GM12878 (cell line): ENCODE results near the gene CXCL9. TPM values are rescaled to one million over a fixed set of nuclear protein-coding genes. Genes with fewer than 3 reads are reported as not detected.

Experiments
- ATAC-seq: fragments of 200-7000 bp; cut with Tn5 transposase; 3 replicates; pipeline ENCODE4 v1.9.1; 2020; ENCODE audit warnings: mild to moderate bottlenecking, moderate library complexity
- BruUV-seq: library from RNA; stranded (reverse); fragments of 400-500 nt; replicated peaks from 2 replicates; lab custom pipeline; 2021; lab: Mats Ljungman, UMichigan
- CTCF ChIA-PET: fragments of 300-600 bp; sonication (Branson Sonifier 250); formaldehyde crosslinking; extraction: SDS; loops from one replicate; lab custom pipeline; 2021; ENCODE audit warnings: inconsistent platforms; lab: Yijun Ruan, JAX
- POLR2A ChIA-PET: fragments of 350-600 bp; formaldehyde crosslinking; extraction: SDS; loops from one replicate; lab custom pipeline; 2021; ENCODE audit warnings: inconsistent platforms; lab: Charles Lee
- RAD21 ChIA-PET: fragments of 300-600 bp; sonication (Branson Sonifier 250); formaldehyde crosslinking; loops from one replicate; lab custom pipeline; 2023; ENCODE audit warnings: antibody characterized with exemption; ENCODE audit not compliant: unreplicated experiment; lab: Charles Lee
- SMC1A ChIA-PET: fragments of 300-600 bp; sonication (Branson Sonifier 250); formaldehyde crosslinking; loops from one replicate; lab custom pipeline; 2023; ENCODE audit not compliant: unreplicated experiment, uncharacterized antibody; lab: Charles Lee
- DNase-seq: peaks from one replicate; pipeline ENCODE4 v3.0.0-alpha.2; 2011; ENCODE audit warnings: low read depth, low spot score
- FAIRE-seq: peaks from 3 replicates; lab custom pipeline; 2011; peaks lifted over from hg19 to GRCh38; lab: Jason Lieb, UNC
- H2AFZ ChIP-seq: 2 replicates; pipeline ENCODE4 v1.6.0; 2011; ENCODE audit warnings: low read depth, low read length, control low read depth; ENCODE audit not compliant: control insufficient read depth
- H3K27ac ChIP-seq: 2 replicates; pipeline ENCODE4 v1.5.1; 2011; ENCODE audit warnings: control low read depth; ENCODE audit not compliant: control insufficient read depth, insufficient read depth
- H3K27me3 ChIP-seq, 2 experiments: replicated peaks in 1 of 2; 2 replicates each; pipeline versions ENCODE4 v1.6.0 to v1.6.1; 2011; ENCODE audit warnings: low read length in 1 of 2; ENCODE audit not compliant: control insufficient read depth in 2 of 2, insufficient read depth in 2 of 2
- H3K36me3 ChIP-seq, 2 experiments: 2 replicates each; pipeline ENCODE4 v1.5.1; 2011; ENCODE audit warnings: low read length in 1 of 2; ENCODE audit not compliant: control insufficient read depth in 2 of 2, insufficient read depth in 2 of 2
- H3K4me1 ChIP-seq: 2 replicates; pipeline ENCODE4 v1.6.1; 2011; ENCODE audit warnings: mild to moderate bottlenecking, low read length, moderate library complexity, mixed read lengths; ENCODE audit not compliant: control insufficient read depth, insufficient read depth
- H3K4me2 ChIP-seq: 2 replicates; pipeline ENCODE4 v1.6.0; 2011; ENCODE audit warnings: control low read depth; ENCODE audit not compliant: control insufficient read depth, insufficient read depth
- H3K4me3 ChIP-seq: fragments of 200-600 bp; sonication (generic); 2 replicates; pipeline ENCODE4 v1.5.1; 2016
- H3K79me2 ChIP-seq: 2 replicates; pipeline ENCODE4 v1.6.0; 2011; ENCODE audit warnings: low read length; ENCODE audit not compliant: control insufficient read depth, insufficient read depth
- H3K9ac ChIP-seq: 2 replicates; pipeline ENCODE4 v1.8.0; 2011; ENCODE audit warnings: low read length, control low read depth, mixed read lengths; ENCODE audit not compliant: control insufficient read depth, insufficient read depth
- H3K9me3 ChIP-seq: replicated peaks from 3 replicates; pipeline ENCODE4 v1.5.1; 2011; ENCODE audit warnings: mild to moderate bottlenecking, low read length; ENCODE audit not compliant: control insufficient read depth, insufficient read depth
- H4K20me1 ChIP-seq: 2 replicates; pipeline ENCODE4 v1.6.0; 2011; ENCODE audit not compliant: control insufficient read depth, insufficient read depth
- BHLHE40 ChIP-seq, 2 experiments: fragments of 450-650 bp in 1 of 2; IDR thresholded peaks; 2 replicates each; pipeline ENCODE4 v1.6.1; 2011 to 2017; ENCODE audit warnings: low read depth in 2 of 2, borderline replicate concordance in 1 of 2, improper control_type of control experiment in 1 of 2, low read length in 1 of 2, mild to moderate bottlenecking in 1 of 2
- CEBPB ChIP-seq, 2 experiments: fragments of 150-350 bp in 1 of 2; IDR thresholded peaks; 2 replicates each; pipeline ENCODE4 v1.6.1; 2012 to 2014; ENCODE audit warnings: low read depth in 2 of 2, low read length in 2 of 2, borderline replicate concordance in 1 of 2, inconsistent platforms in 1 of 2
- FOS ChIP-seq: IDR thresholded peaks from 3 replicates; pipeline ENCODE4 v1.6.1; 2011; ENCODE audit warnings: borderline replicate concordance; ENCODE audit not compliant: insufficient read length; ENCODE audit errors: extremely low read depth
- IRF3 ChIP-seq: fragments of 450-650 bp; IDR thresholded peaks from 2 replicates; pipeline ENCODE4 v1.6.1; 2014; ENCODE audit warnings: mild to moderate bottlenecking
- KAT2A ChIP-seq: conservative IDR thresholded peaks from 2 replicates; pipeline ENCODE4 v1.6.1; 2011; ENCODE audit warnings: low read depth, low read length; ENCODE audit not compliant: control insufficient read depth
- MYB ChIP-seq: fragments of 150-350 bp; IDR thresholded peaks from 2 replicates; pipeline ENCODE4 v1.6.1; 2014; ENCODE audit warnings: mild to moderate bottlenecking, low read depth, low read length, borderline replicate concordance
- NBN ChIP-seq: fragments of 450-650 bp; IDR thresholded peaks from 2 replicates; pipeline ENCODE4 v1.6.1; 2016
- NFYB ChIP-seq: IDR thresholded peaks from 2 replicates; pipeline ENCODE4 v1.6.1; 2011; ENCODE audit warnings: low read depth, mild to moderate bottlenecking, low read length, improper control_type of control experiment, moderate library complexity; ENCODE audit not compliant: insufficient read depth
- POLR2AphosphoS5 ChIP-seq: IDR thresholded peaks from 2 replicates; pipeline ENCODE4 v1.6.1; 2011; ENCODE audit warnings: mild to moderate bottlenecking, low read length, inconsistent platforms
- PRDM15 ChIP-seq: fragments of 450-650 bp; formaldehyde crosslinking; IDR thresholded peaks from 2 replicates; pipeline ENCODE4 v1.4.0; 2020; ENCODE audit warnings: mild to moderate bottlenecking, moderate library complexity
- RCOR1 ChIP-seq: conservative IDR thresholded peaks from 2 replicates; pipeline ENCODE4 v1.6.1; 2012; ENCODE audit warnings: low read depth, low read length, improper control_type of control experiment
- RFX5 ChIP-seq: IDR thresholded peaks from 2 replicates; pipeline ENCODE4 v1.6.1; 2011; ENCODE audit warnings: low read depth, low read length, improper control_type of control experiment
- SIN3A ChIP-seq: IDR thresholded peaks from 2 replicates; pipeline ENCODE4 v1.6.1; 2012; ENCODE audit warnings: low read depth, low read length, improper control_type of control experiment
- SMAD1 ChIP-seq: fragments of 450-650 bp; IDR thresholded peaks from 2 replicates; pipeline ENCODE4 v1.6.1; 2018; ENCODE audit warnings: mild to moderate bottlenecking, low read depth; ENCODE audit not compliant: partially characterized antibody
- SMARCA5 ChIP-seq: fragments of 450-650 bp; IDR thresholded peaks from 2 replicates; pipeline ENCODE4 v1.6.1; 2017; ENCODE audit warnings: mild to moderate bottlenecking
- USF1 ChIP-seq: IDR thresholded peaks from 2 replicates; pipeline ENCODE4 v1.6.1; 2011; ENCODE audit warnings: borderline replicate concordance, low read depth, mild to moderate bottlenecking, moderate library complexity, mixed read lengths, low read length; ENCODE audit not compliant: insufficient read depth; ENCODE audit errors: extremely low read length
- ZNF274 ChIP-seq: IDR thresholded peaks from one replicate; pipeline ENCODE4 v1.8.0; 2011; ENCODE audit not compliant: insufficient read length, insufficient read depth
- ZNF622 ChIP-seq: fragments of 450-650 bp; IDR thresholded peaks from 2 replicates; pipeline ENCODE4 v1.6.1; 2017; ENCODE audit warnings: mild to moderate bottlenecking, inconsistent platforms
- WGBS: methylation state at CpG from one replicate; pipeline ENCODE4 v1.1.6; 2016; ENCODE audit warnings: low lambda C conversion rate; ENCODE audit not compliant: insufficient replicate concordance, insufficient coverage; ENCODE audit errors: missing lambda C conversion rate; 5-methylcytosine and 5-hydroxymethylcytosine counted together
- in situ Hi-C: fragments of 300-500 bp; cut with MboI; formaldehyde crosslinking; loops from 9 replicates; pipeline ENCODE4 v1.14.3; 2018; ENCODE audit warnings: mixed read lengths
- intact Hi-C: fragments of 100-400 bp; cut with micrococcal nuclease; formaldehyde crosslinking; loops from one replicate; pipeline ENCODE4 v1.14.2; 2022; ENCODE audit not compliant: unreplicated experiment
- polyA plus RNA-seq, 11 experiments: library from polyadenylated mRNA; depleted of rRNA in 4 of 11; unstranded in 6 of 11; stranded (reverse) in 5 of 11; fragments of >200 nt; fragmentation: Nextera tagmentation in 4 of 11; fragmentation: Illumina TruSeq in 1 of 11; extraction: Ambion mirVana in 4 of 11; extraction: Trizol in 1 of 11; gene quantifications; 1 replicate in 1 of 11; 2 replicates in 10 of 11; pipeline versions ENCODE4 v1.2.1 to v1.2.3, GENCODE V29; 2011 to 2016; ENCODE audit warnings: inconsistent platforms in 2 of 11, missing spikeins in 2 of 11, low read depth in 1 of 11
- total RNA-seq, 4 experiments: library from RNA; depleted of rRNA in 3 of 4; stranded (reverse); fragments of >200 nt in 3 of 4; fragmentation: Illumina TruSeq in 1 of 4; extraction: Trizol in 1 of 4; gene quantifications; 2 replicates each; pipeline versions ENCODE4 v1.2.1 to v1.2.3, GENCODE V29; 2013 to 2021

CXCL9 gene
- total and polyA plus RNA-seq, 10 of the 15 experiments (the other 5 are each of a cell fraction or from before 2014, with no cell fraction given), result 0.03 to 0.46 (median 0.22) TPM; not detected in 1

- 47% methylated on average over 2 of the region's 2 CpGs for WGBS
- Histone ChIP-seq H3K4me3 (no peak overlapping the region), H3K27me3 (no peaks in the 10 kb centered on the region), H3K36me3 (no peaks in the 10 kb centered on the region), H4K20me1 (no peaks in the 10 kb centered on the region), H3K4me2 (peak overlapping the region; percentile 37), H3K9ac (no peak overlapping the region), H3K27ac (no peak overlapping the region), H3K9me3 (no peaks in the 10 kb centered on the region; the same call in 2 of the 3 replicates), H2AFZ (no peak overlapping the region; the same call in 1 of the 2 replicates), H3K4me1 (peaks cover 45% of the 10 kb centered on the region), H3K79me2 (no peaks in the 10 kb centered on the region)
- FAIRE-seq (no peak), ATAC-seq (peak; percentile 71), DNase-seq (peak; percentile 37)
- no TSS peak for BruUV-seq
- ChIA-PET SMC1A (interaction anchor here (1.0 to 1.7 kb wide), 3 partner anchors 10 to 39 kb away, joined by 4 to 5 read pairs (median 4); no protein-coding TSS in a partner anchor), CTCF (no interaction called here), RAD21 (no interaction called here), POLR2A (interaction anchor here (1.8 kb wide), 1 partner anchor 38 kb away, joined by 4 read pairs; no protein-coding TSS in a partner anchor)
- in situ Hi-C loops, result no loop called here
- intact Hi-C loops, result no loop called here
- TF ChIP-seq FOS (no peak), ZNF274 (no peak), PRDM15 (no peak), SIN3A (no peak), NFYB (no peak), MYB (no peak), RFX5 (no peak), CEBPB (IDR thresholded peaks at IDR 0.05; ENCODE audit: borderline replicate concordance in 1 of 2, low read depth in 2 of 2, low read length in 2 of 2) (no peak), IRF3 (no peak), ZNF622 (no peak), RCOR1 (no peak), NBN (no peak), BHLHE40 (IDR thresholded peaks at IDR 0.05; ENCODE audit: borderline replicate concordance in 1 of 2, low read depth in 2 of 2, low read length in 1 of 2) (peak in 1 of 2 experiments; percentile 37; a peak in 2 of 4 replicates), SMARCA5 (no peak), USF1 (no peak), POLR2AphosphoS5 (no peak), SMAD1 (no peak), KAT2A (no peak)
Observed at GRCh38 chr4:76016393-76016792, 9.1 kb upstream of the CXCL9 start.
